GM18505 (cell line): ENCODE results near the gene HRG.

Experiments used
- ATAC-seq: cut with Tn5 transposase; IDR thresholded peaks from one replicate; pipeline ENCODE4 v1.9.1; 2021; ENCODE audit not compliant: unreplicated experiment
- POLR2A ChIP-seq: IDR thresholded peaks from 4 replicates; pipeline ENCODE4 v1.6.1; 2011; ENCODE audit warnings: borderline replicate concordance; ENCODE audit not compliant: insufficient read depth, insufficient read length; ENCODE audit errors: extremely low read depth

Gene HRG

GRCh38 chr3:186665625-186666188 is at the start of gene HRG:
TSS of gene HRG (plus strand) at chr3:186666014. CDS start at chr3:186666032, 18 bp downstream.
- ATAC-seq, result no peak
- no peak for TF ChIP-seq POLR2A

- TF ChIP-seq POLR2A, result no peak
- ATAC-seq, result no peak
Measured at GRCh38 chr3:186616299-186616617, 49.6 kb upstream of the HRG start.

GRCh38 chr3:186617036-186617946 is 48.5 kb upstream of the HRG start:
- ATAC-seq, result peak; percentile 83
- TF ChIP-seq POLR2A, result no peak

GRCh38 chr3:186618318-186618938 is 47.4 kb upstream of the HRG start:
- ATAC-seq, result no peak
- TF ChIP-seq POLR2A, result no peak

- ATAC-seq, result no peak
- TF ChIP-seq POLR2A, result no peak
Measured at GRCh38 chr3:186619787-186620212, 46.0 kb upstream of the HRG start.

GRCh38 chr3:186620213-186621092 is 45.4 kb upstream of the HRG start:
- no peak for TF ChIP-seq POLR2A
- no peak for ATAC-seq

- TF ChIP-seq POLR2A, result no peak
- ATAC-seq, result no peak
Measured at GRCh38 chr3:186621894-186622650, 43.7 kb upstream of the HRG start.

GRCh38 chr3:186622651-186623310 is 43.0 kb upstream of the HRG start:
- no peak for ATAC-seq
- TF ChIP-seq POLR2A, result no peak

- ATAC-seq, result no peak
Measured at GRCh38 chr3:186624598-186624997, 41.2 kb upstream of the HRG start.

GRCh38 chr3:186625600-186626042 is 40.2 kb upstream of the HRG start:
- ATAC-seq, result no peak
- TF ChIP-seq POLR2A, result no peak

More at GRCh38 chr3:186624598-186624997, 41.2 kb upstream of the HRG start:
- TF ChIP-seq POLR2A, result no peak

- no peak for TF ChIP-seq POLR2A
- no peak for ATAC-seq
Measured at GRCh38 chr3:186626254-186626847, 39.5 kb upstream of the HRG start.

- no peak for TF ChIP-seq POLR2A
- ATAC-seq, result no peak
Measured at GRCh38 chr3:186627852-186628414, 37.9 kb upstream of the HRG start.

- no peak for TF ChIP-seq POLR2A
- ATAC-seq, result no peak
Measured at GRCh38 chr3:186628756-186629155, 37.1 kb upstream of the HRG start.
